T-cell (primary cell): ENCODE results near the gene GPR39. TPM values are rescaled to one million over a fixed set of nuclear protein-coding genes. Genes with fewer than 3 reads are reported as not detected.

Experiments used
- ATAC-seq, 4 experiments: fragments of 200-7000 bp in 3 of 4; fragments of 150-1000 bp in 1 of 4; cut with Tn5 transposase; replicated peaks in 1 of 4; 1 replicate in 3 of 4; 2 replicates in 1 of 4; pipeline ENCODE4 v1.10.0; 2021; ENCODE audit warnings: moderate library complexity in 3 of 4, mild to moderate bottlenecking in 2 of 4, moderate number of reproducible peaks in 1 of 4
- CTCF ChIA-PET, 2 donors: fragments of 300-600 bp; sonication (Branson Sonifier 250); formaldehyde crosslinking; loops; one replicate each; lab custom pipeline; 2022; ENCODE audit warnings: antibody characterized with exemption in 2 of 2; lab: Charles Lee
- POLR2A ChIA-PET, 2 donors: fragments of 300-600 bp; sonication (Branson Sonifier 250); formaldehyde crosslinking; loops; one replicate each; lab custom pipeline; 2022; ENCODE audit warnings: antibody characterized with exemption in 2 of 2; lab: Charles Lee
- DNase-seq, 35 experiments: peaks; one replicate each; pipeline versions ENCODE4 v3.0.0 to v3.0.0-alpha.2; 2013 to 2023
- H3K27ac ChIP-seq: one replicate; pipeline ENCODE4 v1.5.1; 2013; ENCODE audit warnings: low read length
- H3K27me3 ChIP-seq, 2 experiments: replicated peaks in 1 of 2; 1 replicate in 1 of 2; 2 replicates in 1 of 2; pipeline versions ENCODE4 v1.6.1 to v1.7.0; 2013; ENCODE audit warnings: low read length in 1 of 2, mixed read lengths in 1 of 2; ENCODE audit not compliant: control insufficient read depth in 2 of 2, insufficient read depth in 2 of 2; ENCODE audit errors: extremely low read depth in 1 of 2
- H3K36me3 ChIP-seq, 2 donors: 1 replicate in 1 of 2; 2 replicates in 1 of 2; pipeline versions ENCODE4 v1.6.1 to v1.7.0; 2013; ENCODE audit warnings: low read length in 1 of 2; ENCODE audit not compliant: control insufficient read depth in 2 of 2, insufficient read depth in 1 of 2; ENCODE audit errors: extremely low read depth in 1 of 2
- H3K4me1 ChIP-seq, 2 experiments: 1 replicate in 1 of 2; 2 replicates in 1 of 2; pipeline versions ENCODE4 v1.6.1 to v1.7.0; 2013; ENCODE audit warnings: low read length in 2 of 2, mixed read lengths in 1 of 2; ENCODE audit not compliant: insufficient read depth in 2 of 2, control insufficient read depth in 1 of 2; ENCODE audit errors: extremely low read depth in 1 of 2
- H3K4me3 ChIP-seq, 2 donors: 1 replicate in 1 of 2; 2 replicates in 1 of 2; pipeline versions ENCODE4 v1.5.1 to v1.7.0; 2013; ENCODE audit warnings: mild to moderate bottlenecking in 2 of 2, low read length in 1 of 2, moderate library complexity in 1 of 2; ENCODE audit not compliant: control insufficient read depth in 1 of 2; ENCODE audit errors: extremely low read depth in 1 of 2
- H3K9me3 ChIP-seq: 2 replicates; pipeline ENCODE4 v1.7.0; 2013
- H3K27ac Mint-ChIP-seq, 2 donors: one replicate each; pipeline ENCODE4 v1.8.0; 2020 to 2021; ENCODE audit warnings: mild to moderate bottlenecking in 2 of 2, mixed read lengths in 2 of 2
- H3K27me3 Mint-ChIP-seq, 2 donors: one replicate each; pipeline ENCODE4 v1.8.0; 2021 to 2022; ENCODE audit warnings: mixed read lengths in 2 of 2
- H3K36me3 Mint-ChIP-seq: one replicate; pipeline ENCODE4 v1.8.0; 2021; ENCODE audit warnings: mixed read lengths
- H3K4me1 Mint-ChIP-seq, 3 donors: one replicate each; pipeline ENCODE4 v1.8.0; 2020 to 2022; ENCODE audit warnings: mixed read lengths in 3 of 3, mild to moderate bottlenecking in 1 of 3
- H3K4me3 Mint-ChIP-seq, 3 donors: one replicate each; pipeline ENCODE4 v1.8.0; 2020 to 2022; ENCODE audit warnings: mild to moderate bottlenecking in 3 of 3, mixed read lengths in 3 of 3, moderate library complexity in 3 of 3
- H3K9me3 Mint-ChIP-seq, 3 donors: one replicate each; pipeline ENCODE4 v1.8.0; 2020 to 2022; ENCODE audit warnings: mixed read lengths in 3 of 3
- WGBS: methylation state at CpG from one replicate; pipeline ENCODE4 v1.1.5; 2013; ENCODE audit warnings: missing lambda C conversion rate; ENCODE audit not compliant: insufficient coverage; 5-methylcytosine and 5-hydroxymethylcytosine counted together
- total RNA-seq, 35 experiments: library from RNA in 6 of 35; stranded (reverse) in 6 of 35; fragments of 120-200 nt in 1 of 35; gene quantifications; one replicate each; pipeline versions ENCODE4 v1.2.1 to v1.2.4 and lab custom pipeline; 2013 to 2026

GPR39 gene
- total RNA-seq, 5 donors from 2014 or later (not counting 1 experiment from before 2014, with no cell fraction given) = not detected

GRCh38 chr2:132664096-132664495, 247.5 kb downstream of the GPR39 start:
- POLR2A ChIA-PET = no interaction called here

GRCh38 chr2:132665401-132666140, 249.0 kb downstream of the GPR39 start:
- no peaks in the 10 kb centered on the region for H3K36me3 Mint-ChIP-seq
- Histone ChIP-seq H3K27me3 (peaks cover 4 to 26% of the 10 kb centered on the region in 2 experiments), H3K4me1 (no peaks in the 10 kb centered on the region), H3K4me3 (no peak overlapping the region), H3K27ac (no peak overlapping the region), H3K36me3 (no peaks in the 10 kb centered on the region), H3K9me3 (no peaks in the 10 kb centered on the region)
- WGBS = 93% methylated on average over 2 of the region's 4 CpGs
- H3K27me3 Mint-ChIP-seq = peaks cover 7 to 9% of the 10 kb centered on the region in 2 donors
- DNase-seq = no peak
- ChIA-PET CTCF (no interaction called here), POLR2A (no interaction called here)
- peaks cover 0 to 1% (median 0%) of the 10 kb centered on the region in 3 donors for H3K4me1 Mint-ChIP-seq
- no peak for ATAC-seq
- peaks cover 0 to 5% (median 2%) of the 10 kb centered on the region in 3 donors for H3K9me3 Mint-ChIP-seq
- H3K27ac Mint-ChIP-seq = no peak overlapping the region
- no peak overlapping the region for H3K4me3 Mint-ChIP-seq

More at GRCh38 chr2:132664096-132664495, 247.5 kb downstream of the GPR39 start:
- Histone ChIP-seq H3K9me3 (no peaks in the 10 kb centered on the region), H3K27ac (no peak overlapping the region), H3K27me3 (peaks cover 4 to 12% of the 10 kb centered on the region in 2 experiments), H3K4me1 (no peaks in the 10 kb centered on the region), H3K4me3 (no peak overlapping the region), H3K36me3 (no peaks in the 10 kb centered on the region)
- no CpG with 5 or more reads among the region's 2 CpGs for WGBS
- no peak for DNase-seq
- Mint-ChIP-seq H3K27me3 (peaks cover 7 to 9% of the 10 kb centered on the region in 2 donors), H3K9me3 (peaks cover 0 to 5% (median 2%) of the 10 kb centered on the region in 3 donors), H3K4me1 (peaks cover 0 to 1% (median 0%) of the 10 kb centered on the region in 3 donors), H3K36me3 (no peaks in the 10 kb centered on the region), H3K4me3 (no peak overlapping the region), H3K27ac (no peak overlapping the region)
- CTCF ChIA-PET = interaction anchor here in 1 of 2 donors (0.6 kb wide), 1 partner anchor 34 kb away, joined by 3 read pairs; no protein-coding TSS in a partner anchor
- no peak for ATAC-seq

- ChIA-PET POLR2A (no interaction called here), CTCF (no interaction called here)
- peaks cover 17 to 24% of the 10 kb centered on the region in 2 donors for H3K27me3 Mint-ChIP-seq
- no peaks in the 10 kb centered on the region for H3K9me3 Mint-ChIP-seq
- Histone ChIP-seq H3K27ac (no peak overlapping the region), H3K4me3 (no peak overlapping the region), H3K9me3 (no peaks in the 10 kb centered on the region), H3K4me1 (no peaks in the 10 kb centered on the region), H3K36me3 (no peaks in the 10 kb centered on the region), H3K27me3 (peaks cover 6 to 33% of the 10 kb centered on the region in 2 experiments)
- no peak for DNase-seq
- H3K27ac Mint-ChIP-seq = no peak overlapping the region
- H3K36me3 Mint-ChIP-seq = no peaks in the 10 kb centered on the region
- no peak for ATAC-seq
- peaks cover 0 to 1% (median 0%) of the 10 kb centered on the region in 3 donors for H3K4me1 Mint-ChIP-seq
- no CpG with 5 or more reads among the region's 1 CpG for WGBS
- H3K4me3 Mint-ChIP-seq = no peak overlapping the region
These were observed 251.1 kb downstream of the GPR39 start for GRCh38 chr2:132667706-132668105.

- H3K27me3 ChIP-seq = peaks cover 6 to 33% of the 10 kb centered on the region in 2 experiments
- WGBS = 7% methylated on average over 16 of the region's 25 CpGs
These were observed 251.7 kb downstream of the GPR39 start for GRCh38 chr2:132668189-132668823.

GRCh38 chr2:132668987-132669907, 252.6 kb downstream of the GPR39 start:
- ChIA-PET POLR2A (no interaction called here), CTCF (no interaction called here)
- Mint-ChIP-seq H3K36me3 (no peaks in the 10 kb centered on the region), H3K4me3 (no peak overlapping the region), H3K4me1 (peaks cover 0 to 1% (median 0%) of the 10 kb centered on the region in 3 donors), H3K27ac (no peak overlapping the region), H3K9me3 (no peaks in the 10 kb centered on the region), H3K27me3 (peaks cover 21 to 28% of the 10 kb centered on the region in 2 donors)
- ATAC-seq (no peak), DNase-seq (no peak)
- 6% methylated on average over 80 of the region's 80 CpGs for WGBS
- Histone ChIP-seq H3K9me3 (no peaks in the 10 kb centered on the region), H3K27ac (no peak overlapping the region), H3K4me1 (no peaks in the 10 kb centered on the region), H3K4me3 (no peak overlapping the region), H3K27me3 (peaks cover 6 to 33% of the 10 kb centered on the region in 2 experiments), H3K36me3 (no peaks in the 10 kb centered on the region)

More at GRCh38 chr2:132668189-132668823, 251.7 kb downstream of the GPR39 start:
- Mint-ChIP-seq H3K9me3 (no peaks in the 10 kb centered on the region), H3K27me3 (peaks cover 22 to 28% of the 10 kb centered on the region in 2 donors), H3K4me1 (peaks cover 0 to 1% (median 0%) of the 10 kb centered on the region in 3 donors), H3K4me3 (no peak overlapping the region), H3K36me3 (no peaks in the 10 kb centered on the region), H3K27ac (no peak overlapping the region)
- Histone ChIP-seq H3K27ac (no peak overlapping the region), H3K36me3 (no peaks in the 10 kb centered on the region), H3K4me1 (no peaks in the 10 kb centered on the region), H3K4me3 (no peak overlapping the region), H3K9me3 (no peaks in the 10 kb centered on the region)
- ATAC-seq (no peak), DNase-seq (no peak)
- ChIA-PET CTCF (no interaction called here), POLR2A (no interaction called here)
